C4-2B (cell line): ENCODE results near the gene OSBPL7.

Experiments used
- H3K27ac ChIP-seq: fragments of 450-650 bp; 2 replicates; pipeline ENCODE4 v1.5.1; 2017
- CTCF ChIP-seq: fragments of 450-650 bp; conservative IDR thresholded peaks from 2 replicates; pipeline ENCODE4 v1.5.1; 2017; ENCODE audit warnings: mild to moderate bottlenecking
- ZFX ChIP-seq: fragments of 450-650 bp; IDR thresholded peaks from 2 replicates; pipeline ENCODE4 v1.6.1; 2017

Gene OSBPL7

GRCh38 chr17:47815106-47815918 is 6.3 kb downstream of the OSBPL7 start:
- TF ChIP-seq ZFX (no peak), CTCF (no peak)
- H3K27ac ChIP-seq = no peak overlapping the region

GRCh38 chr17:47813512-47814031 is 8.0 kb downstream of the OSBPL7 start:
- TF ChIP-seq ZFX (no peak), CTCF (no peak)
- no peak overlapping the region for H3K27ac ChIP-seq

GRCh38 chr17:47813077-47813476 is 8.5 kb downstream of the OSBPL7 start:
- TF ChIP-seq ZFX (no peak), CTCF (no peak)
- H3K27ac ChIP-seq = no peak overlapping the region

- no peak for TF ChIP-seq CTCF
- TF ChIP-seq ZFX = no peak
- no peak overlapping the region for H3K27ac ChIP-seq
Measured at GRCh38 chr17:47812146-47812920, 9.3 kb downstream of the OSBPL7 start.

GRCh38 chr17:47811709-47812108 is 9.9 kb downstream of the OSBPL7 start:
- TF ChIP-seq CTCF = no peak
- no peak for TF ChIP-seq ZFX

GRCh38 chr17:47810901-47811635 is 10.5 kb downstream of the OSBPL7 start:
- TF ChIP-seq ZFX = no peak
- TF ChIP-seq CTCF = no peak
- peak overlapping the region; percentile 50 for H3K27ac ChIP-seq

More at GRCh38 chr17:47811709-47812108, 9.9 kb downstream of the OSBPL7 start:
- H3K27ac ChIP-seq = peak overlapping the region; percentile 50; the same call in 1 of the 2 replicates
